ENCODE data around the gene MAGEB4.

GRCh38 chrX:30196322-30196721 lies 45.5 kb upstream of the MAGEB4 start:
- TF ChIP-seq ZNF423 (CRISPR knock-in tag; IDR thresholded peaks at IDR 0.05) (no peak), CTCF (IDR thresholded peaks at IDR 0.05) (no peak), CBFB (CRISPR knock-in tag; IDR thresholded peaks at IDR 0.05; ENCODE audit: low read depth) (no peak), OVOL2 (CRISPR knock-in tag; IDR thresholded peaks at IDR 0.05; ENCODE audit: borderline replicate concordance) (no peak), GABPB1 (CRISPR knock-in tag; IDR thresholded peaks at IDR 0.05) (no peak), STAT6 (CRISPR knock-in tag; conservative IDR thresholded peaks at IDR 0.05; ENCODE audit: low read depth) (no peak)
